ENCODE results near the gene VWF.

DNA sequence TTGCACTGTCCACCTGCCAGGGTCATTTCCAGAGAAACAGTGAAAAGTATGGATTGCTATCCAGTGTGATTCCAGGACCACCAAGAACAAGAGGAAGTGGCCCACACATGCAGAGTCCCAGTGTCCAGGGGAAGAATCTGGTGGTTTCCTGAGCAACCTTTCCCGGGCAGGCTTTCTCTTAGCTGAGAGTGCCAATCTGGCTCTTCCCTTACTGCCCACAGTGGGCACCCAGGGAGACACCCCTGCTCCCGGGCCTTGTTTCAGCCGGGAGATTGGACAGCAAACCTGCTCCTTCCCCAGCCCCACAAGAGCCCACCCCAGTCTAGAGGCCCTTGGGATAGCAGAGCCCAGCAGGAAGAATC, 62.1 kb downstream of the VWF start:
- no peak for TF ChIP-seq CTCF (conservative IDR thresholded peaks at IDR 0.05 in 1 of 2, IDR thresholded peaks at IDR 0.05 in 1 of 2; ENCODE audit: extremely low read depth in 1 of 2, insufficient read depth in 1 of 2, low read depth in 1 of 2, low read length in 2 of 2)
- no peak for TF ChIP-seq EZH2 (IDR thresholded peaks at IDR 0.05; ENCODE audit: borderline replicate concordance, low read length)
